IPS-15b (cell line): ENCODE measurements around the gene LIF.
A peak's percentile ranks its signal among the peaks of the same experiment; 100 is the strongest.

Experiments
- H3K27me3 ChIP-seq: one replicate; pipeline ENCODE4 v1.6.1; 2013; ENCODE audit warnings: low read length; ENCODE audit not compliant: control insufficient read depth, insufficient read depth
- H3K36me3 ChIP-seq: one replicate; pipeline ENCODE4 v1.6.1; 2013; ENCODE audit warnings: low read length; ENCODE audit not compliant: control insufficient read depth, insufficient read depth
- H3K4me1 ChIP-seq: one replicate; pipeline ENCODE4 v1.6.1; 2013; ENCODE audit warnings: mild to moderate bottlenecking, low read length; ENCODE audit not compliant: control insufficient read depth, insufficient read depth
- H3K4me3 ChIP-seq: one replicate; pipeline ENCODE4 v1.5.1; 2013; ENCODE audit warnings: low read depth, low read length
- H3K9ac ChIP-seq: one replicate; pipeline ENCODE4 v1.6.1; 2013; ENCODE audit warnings: low read depth, mild to moderate bottlenecking, low read length
- H3K9me3 ChIP-seq: one replicate; pipeline ENCODE4 v1.6.1; 2013; ENCODE audit warnings: mild to moderate bottlenecking, low read length; ENCODE audit not compliant: control insufficient read depth, insufficient read depth

Gene LIF

DNA sequence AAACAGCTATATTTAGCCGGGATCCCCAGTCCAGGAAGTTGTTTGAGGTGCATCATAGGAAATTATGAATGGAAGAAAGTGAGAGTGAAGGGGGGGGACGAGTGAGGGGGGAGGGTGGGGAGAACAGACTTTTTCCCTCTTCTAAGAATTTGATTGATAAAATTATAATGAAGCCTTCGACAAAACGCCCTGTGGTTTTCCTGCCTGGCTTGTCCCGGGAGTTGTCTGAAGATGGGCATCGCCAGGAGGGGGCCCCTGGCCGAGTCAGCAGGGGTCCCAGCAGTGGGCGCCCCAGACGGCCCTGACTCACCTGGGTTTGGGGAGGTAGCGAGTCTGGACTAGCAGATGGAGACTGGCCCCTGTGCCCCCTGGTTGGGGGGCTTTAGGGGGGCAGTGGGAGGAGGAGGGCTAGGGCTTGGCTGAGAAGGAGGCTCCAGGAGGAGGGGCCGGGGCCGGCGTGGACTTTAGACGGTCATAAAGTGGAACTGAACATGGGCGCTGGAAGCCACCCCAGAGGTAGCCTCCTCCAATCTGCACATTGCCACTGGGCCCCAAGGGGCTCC, 336 bp upstream of the LIF start:
- H3K9ac ChIP-seq, result no peak overlapping the region
- no peaks in the 10 kb centered on the region for H3K4me1 ChIP-seq
- no peaks in the 10 kb centered on the region for H3K27me3 ChIP-seq
- no peaks in the 10 kb centered on the region for H3K9me3 ChIP-seq
- peaks cover 18% of the 10 kb centered on the region for H3K36me3 ChIP-seq
- H3K4me3 ChIP-seq, result peak overlapping the region; percentile 67

DNA sequence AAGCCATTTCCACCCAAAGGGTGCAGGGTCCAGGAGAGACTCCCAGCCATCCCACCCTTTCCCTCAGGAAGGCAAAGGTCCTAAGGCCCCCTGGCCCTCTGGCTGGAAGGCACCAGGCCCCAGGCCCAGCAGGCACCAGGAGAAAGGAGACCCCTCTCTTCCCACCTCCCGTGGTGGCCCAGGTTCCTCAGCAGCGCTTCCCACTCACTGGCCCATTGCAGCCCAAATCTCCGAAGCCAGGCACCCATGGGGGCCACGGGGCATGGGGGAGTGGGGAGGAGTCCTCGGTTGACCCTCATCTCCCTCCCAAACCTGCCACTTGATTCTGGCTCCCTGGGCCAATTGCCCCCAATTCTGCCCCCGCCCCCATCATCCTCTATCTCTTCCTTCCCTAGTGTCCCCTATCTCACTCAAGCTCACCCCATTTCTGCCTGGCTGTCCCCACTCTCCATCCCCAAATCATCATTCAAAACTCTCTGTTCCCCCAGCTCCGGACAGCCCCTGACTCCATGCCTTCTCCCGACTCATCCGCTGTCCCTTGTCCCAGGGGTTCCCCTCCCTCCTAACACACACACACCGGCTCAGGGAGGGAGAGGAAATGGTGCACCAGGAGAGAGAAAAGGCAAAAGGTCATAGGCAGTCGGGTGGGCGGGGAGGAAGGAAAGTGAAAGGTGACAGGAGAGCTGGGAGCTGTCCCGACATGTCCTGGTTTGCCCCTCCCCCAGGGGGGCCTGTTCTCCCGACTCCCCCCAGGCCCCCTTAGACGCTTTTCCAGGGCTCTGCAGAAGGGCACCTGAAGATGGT, 1.2 kb downstream of the LIF start:
- peaks cover 23% of the 10 kb centered on the region for H3K36me3 ChIP-seq
- H3K9ac ChIP-seq, result peak overlapping the region; percentile 54
- no peaks in the 10 kb centered on the region for H3K9me3 ChIP-seq
- no peaks in the 10 kb centered on the region for H3K27me3 ChIP-seq
- H3K4me3 ChIP-seq, result peak overlapping the region; percentile 67
- H3K4me1 ChIP-seq, result no peaks in the 10 kb centered on the region

DNA sequence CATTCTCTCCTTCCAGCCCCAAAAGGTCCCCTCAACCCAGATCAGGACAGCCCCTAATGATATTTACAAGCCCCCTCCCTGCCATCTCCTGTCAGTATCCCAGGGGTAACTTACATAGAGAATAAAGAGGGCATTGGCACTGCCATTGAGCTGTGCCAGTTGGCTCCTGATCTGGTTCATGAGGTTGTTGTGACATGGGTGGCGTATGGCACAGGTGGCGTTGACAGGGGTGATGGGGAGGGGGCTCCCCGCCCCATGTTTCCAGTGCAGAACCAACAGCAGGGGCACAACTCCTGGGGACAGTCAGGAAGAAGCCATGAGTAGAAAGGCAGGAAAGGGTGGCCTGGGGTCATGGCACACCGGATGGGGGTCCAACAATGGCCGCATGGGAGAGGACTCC, 1.9 kb downstream of the LIF start:
- no peaks in the 10 kb centered on the region for H3K4me1 ChIP-seq
- peaks cover 23% of the 10 kb centered on the region for H3K36me3 ChIP-seq
- H3K9ac ChIP-seq, result no peak overlapping the region
- H3K27me3 ChIP-seq, result no peaks in the 10 kb centered on the region
- no peaks in the 10 kb centered on the region for H3K9me3 ChIP-seq
- H3K4me3 ChIP-seq, result peak overlapping the region; percentile 18

DNA sequence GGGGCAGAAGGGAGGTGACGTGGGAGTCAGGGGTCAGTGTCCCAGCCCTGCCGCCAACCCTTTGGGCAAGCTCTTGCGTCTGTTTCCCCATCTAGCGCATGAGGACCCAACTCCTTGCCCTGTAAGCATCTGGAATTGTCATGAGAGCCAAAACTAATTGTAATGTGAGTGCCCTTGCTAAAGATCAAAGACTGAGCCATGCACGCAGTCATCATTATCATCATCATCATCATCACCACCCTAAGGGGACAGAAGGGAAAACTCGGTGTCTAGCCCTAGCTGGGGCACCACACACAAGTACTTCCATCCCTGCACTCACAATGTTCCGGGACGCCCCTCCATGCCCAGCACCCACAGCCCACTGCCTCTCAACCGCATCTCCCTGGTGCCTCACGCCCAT, 2.5 kb downstream of the LIF start:
- Histone ChIP-seq H3K9ac (no peak overlapping the region), H3K4me1 (no peaks in the 10 kb centered on the region), H3K36me3 (peaks cover 23% of the 10 kb centered on the region), H3K9me3 (no peaks in the 10 kb centered on the region), H3K27me3 (no peaks in the 10 kb centered on the region), H3K4me3 (no peak overlapping the region)

DNA sequence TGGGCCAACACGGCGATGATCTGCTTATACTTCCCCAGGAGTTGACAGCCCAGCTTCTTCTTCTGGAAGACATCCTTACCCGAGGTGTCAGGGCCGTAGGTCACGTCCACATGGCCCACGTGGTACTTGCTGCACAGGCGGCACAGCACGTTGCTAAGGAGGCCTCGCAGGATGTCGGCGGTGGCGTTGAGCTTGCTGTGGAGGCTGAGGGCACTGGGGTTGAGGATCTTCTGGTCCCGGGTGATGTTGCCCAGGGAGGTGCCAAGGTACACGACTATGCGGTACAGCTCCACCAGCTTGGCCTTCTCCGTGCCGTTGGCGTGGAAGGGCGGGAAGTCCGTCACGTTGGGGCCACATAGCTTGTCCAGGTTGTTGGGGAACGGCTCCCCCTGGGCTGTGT, 2.9 kb downstream of the LIF start:
- Histone ChIP-seq H3K27me3 (no peaks in the 10 kb centered on the region), H3K36me3 (peaks cover 23% of the 10 kb centered on the region), H3K4me1 (no peaks in the 10 kb centered on the region), H3K9me3 (no peaks in the 10 kb centered on the region), H3K9ac (no peak overlapping the region), H3K4me3 (no peak overlapping the region)

DNA sequence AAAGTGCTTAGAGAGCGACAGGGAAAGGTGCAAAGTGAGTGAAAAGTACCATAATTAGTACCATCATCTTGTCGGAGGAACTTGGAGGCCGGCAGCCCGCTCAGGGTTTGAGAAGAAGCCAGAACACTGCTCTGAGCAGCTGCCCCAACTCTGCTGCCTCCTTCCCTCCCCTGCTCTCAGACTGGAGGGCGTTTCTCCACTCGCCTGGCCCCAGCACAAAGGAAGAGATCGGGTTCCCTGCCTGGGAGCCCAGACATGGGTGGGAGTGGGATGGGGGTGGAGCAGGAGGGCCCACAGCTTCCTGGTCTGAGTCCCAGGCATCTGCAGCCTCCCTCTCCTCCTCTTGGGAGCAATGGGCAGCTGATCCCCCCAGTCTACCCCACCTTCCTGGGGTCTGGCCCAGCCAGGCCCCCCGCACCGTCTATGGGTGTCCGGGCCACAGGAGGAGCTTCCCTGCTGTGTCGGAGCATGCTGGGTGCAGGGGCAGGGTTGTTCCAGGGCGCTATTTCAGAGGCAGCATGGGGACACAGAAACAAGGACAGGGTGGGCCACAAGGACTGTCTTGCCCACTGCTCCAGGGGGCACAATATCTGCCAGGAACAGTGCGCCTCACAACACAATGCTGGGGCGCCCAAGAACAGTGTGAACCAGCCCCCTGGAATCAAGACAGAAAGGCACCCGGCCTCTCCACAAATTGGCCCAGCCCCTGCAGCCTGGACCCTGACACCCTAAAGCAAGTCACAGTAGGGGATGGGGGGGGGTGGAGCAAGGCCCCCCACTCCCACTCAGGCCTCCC, 4.8 kb downstream of the LIF start:
- Histone ChIP-seq H3K4me1 (no peaks in the 10 kb centered on the region), H3K36me3 (peaks cover 23% of the 10 kb centered on the region), H3K27me3 (no peaks in the 10 kb centered on the region), H3K4me3 (no peak overlapping the region), H3K9ac (no peak overlapping the region), H3K9me3 (no peaks in the 10 kb centered on the region)

DNA sequence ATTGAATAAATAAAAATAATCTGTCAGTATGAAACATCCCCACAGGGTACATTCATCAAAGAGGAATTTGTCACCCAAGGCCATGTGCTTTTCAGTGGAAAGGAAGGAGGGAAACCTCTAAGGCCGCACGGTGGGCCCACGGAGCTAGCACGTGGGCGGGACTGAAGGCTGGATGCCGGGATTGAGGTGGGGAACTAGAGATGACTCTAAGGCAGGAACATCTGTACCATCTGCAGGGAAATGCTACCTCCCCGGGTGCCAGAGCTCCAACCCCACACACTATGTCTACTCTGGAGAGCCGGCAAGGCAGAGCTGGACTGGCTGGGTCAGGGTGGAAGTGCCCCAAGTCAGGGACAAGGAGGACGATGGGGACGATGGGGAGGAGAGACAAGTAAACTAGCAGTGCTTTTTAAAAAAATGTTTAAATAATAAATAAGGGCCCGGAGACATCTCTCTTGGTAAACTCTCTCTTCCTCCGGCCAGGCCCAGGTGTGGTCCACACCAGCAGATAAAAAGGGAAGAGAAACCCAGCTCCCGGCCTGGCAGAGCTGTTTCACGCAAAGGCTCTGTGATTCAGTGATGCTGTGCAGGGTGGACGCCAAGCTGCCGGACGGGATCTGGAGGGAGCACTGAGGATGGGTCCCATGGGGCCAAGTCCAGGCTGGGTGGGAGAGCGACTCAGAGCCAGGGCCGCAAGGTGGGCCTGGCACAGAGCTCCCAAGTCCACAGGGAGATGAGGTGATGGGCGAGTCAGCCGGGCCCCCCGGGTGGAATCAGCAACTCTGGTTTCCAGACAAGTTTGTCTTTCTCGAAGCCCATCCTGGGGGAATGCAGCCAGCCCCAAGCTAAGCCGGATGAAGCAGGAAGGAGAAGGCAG, 5.8 kb downstream of the LIF start:
- H3K36me3 ChIP-seq, result peaks cover 23% of the 10 kb centered on the region
- peaks cover 4% of the 10 kb centered on the region for H3K4me1 ChIP-seq
- no peaks in the 10 kb centered on the region for H3K9me3 ChIP-seq
- H3K4me3 ChIP-seq, result no peak overlapping the region
- H3K27me3 ChIP-seq, result no peaks in the 10 kb centered on the region
- no peak overlapping the region for H3K9ac ChIP-seq

DNA sequence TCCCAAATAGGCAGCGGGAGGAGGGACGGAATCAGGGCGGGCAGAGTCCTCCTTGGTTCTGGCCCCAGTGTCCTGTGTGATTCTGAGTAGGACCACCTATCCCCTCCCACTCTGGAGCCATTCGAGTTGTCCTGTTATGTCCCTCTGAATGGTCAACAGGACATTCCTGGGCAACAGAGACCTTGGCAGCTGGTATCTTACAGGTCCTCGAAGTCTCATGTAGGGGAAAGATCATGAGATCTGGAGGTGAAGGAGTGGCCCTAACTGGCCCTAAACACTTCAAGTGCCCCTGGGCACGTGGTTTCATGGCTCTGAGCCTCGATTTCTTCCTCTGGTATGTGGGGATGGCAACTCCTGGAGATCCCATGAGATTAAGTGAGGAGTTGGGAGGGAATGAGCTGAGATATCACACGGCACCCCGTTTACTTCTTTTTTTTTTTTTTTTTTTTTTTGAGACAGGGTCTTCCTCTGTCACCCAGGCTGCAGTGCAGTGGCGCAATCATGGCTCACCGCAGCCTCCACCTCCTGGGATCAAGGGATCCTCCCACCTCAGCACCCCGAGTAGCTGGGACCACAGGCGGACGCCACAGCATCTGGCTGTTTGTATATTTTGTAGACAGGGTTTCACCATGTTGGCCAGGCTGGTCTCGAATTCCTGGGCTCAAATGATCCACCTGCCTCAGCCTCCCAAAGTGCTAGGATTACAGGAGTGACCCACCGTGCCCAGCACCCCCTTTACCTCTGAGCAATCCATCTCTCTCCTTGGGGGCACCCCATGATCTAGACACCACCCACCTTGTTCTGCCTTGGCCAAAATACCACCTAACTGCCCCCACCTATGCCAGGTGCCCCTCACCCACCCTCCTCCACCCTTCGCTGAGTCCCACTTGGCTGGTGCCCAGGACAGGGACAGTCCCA, 6.8 kb downstream of the LIF start:
- Histone ChIP-seq H3K27me3 (no peaks in the 10 kb centered on the region), H3K4me1 (peaks cover 9% of the 10 kb centered on the region), H3K4me3 (no peak overlapping the region), H3K9ac (no peak overlapping the region), H3K36me3 (peaks cover 23% of the 10 kb centered on the region), H3K9me3 (no peaks in the 10 kb centered on the region)

DNA sequence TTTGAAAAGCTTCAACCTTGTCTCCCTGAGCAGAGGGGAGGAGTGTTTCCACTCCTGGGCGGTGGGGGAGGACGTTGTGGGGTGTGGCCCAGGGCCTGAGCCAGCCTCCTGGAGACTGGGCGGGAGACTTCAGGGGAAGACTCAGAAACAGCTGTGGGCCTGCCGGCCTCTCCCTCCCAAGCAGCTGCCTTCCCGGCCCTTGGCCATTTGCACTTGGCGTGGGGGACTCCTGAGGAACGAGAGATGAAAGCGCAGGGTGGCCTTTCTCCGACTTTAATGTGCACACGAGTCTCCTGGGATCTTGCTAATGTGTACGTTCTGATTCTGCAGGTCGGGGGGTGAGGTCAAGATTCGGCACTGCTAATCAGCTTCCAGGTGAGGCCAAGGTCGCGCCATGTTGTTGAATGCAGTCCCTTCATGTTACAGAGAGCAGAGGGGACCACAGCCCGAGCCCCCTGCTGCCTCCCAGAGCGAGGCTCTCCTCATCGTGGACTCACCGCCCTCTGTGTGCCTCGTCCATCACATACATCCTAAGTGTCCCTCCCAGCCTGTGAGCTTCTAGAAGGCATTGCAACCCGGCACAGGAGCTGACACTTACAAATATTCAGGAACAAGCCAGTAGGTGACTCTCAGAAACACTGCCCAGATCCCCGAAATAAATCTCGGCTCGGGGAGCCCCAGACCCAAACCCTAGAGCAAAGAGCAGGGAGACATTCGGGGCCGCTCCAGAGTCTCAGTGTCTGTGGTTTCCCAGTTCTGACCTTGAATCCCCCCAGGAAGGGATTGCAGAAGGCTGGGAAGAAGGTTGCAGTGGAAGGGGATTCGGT, 7.7 kb downstream of the LIF start:
- peaks cover 11% of the 10 kb centered on the region for H3K4me1 ChIP-seq

DNA sequence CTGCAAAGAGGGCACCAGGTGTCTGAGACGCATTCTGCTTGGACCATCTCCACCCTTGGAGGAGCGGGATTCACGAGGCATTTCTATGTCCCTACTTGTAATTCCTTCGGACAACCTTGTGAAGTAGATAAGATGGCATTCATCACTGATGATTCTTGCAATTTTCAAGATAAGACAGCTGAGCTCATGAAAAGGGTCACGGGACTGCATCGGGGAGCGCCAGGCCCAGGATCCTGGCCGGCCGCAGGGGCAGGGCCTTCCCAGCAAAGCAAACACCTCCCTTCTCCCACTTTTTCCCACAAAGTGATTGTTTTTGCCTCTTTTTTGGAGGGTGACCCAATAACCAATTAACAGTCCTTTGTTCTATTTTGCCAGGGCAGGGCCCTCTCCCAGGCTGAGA, 8.4 kb downstream of the LIF start:
- peaks cover 14% of the 10 kb centered on the region for H3K4me1 ChIP-seq
- peaks cover 17% of the 10 kb centered on the region for H3K36me3 ChIP-seq
- H3K9ac ChIP-seq, result no peak overlapping the region
- no peaks in the 10 kb centered on the region for H3K9me3 ChIP-seq
- no peak overlapping the region for H3K4me3 ChIP-seq
- H3K27me3 ChIP-seq, result no peaks in the 10 kb centered on the region

More for the DNA sequence above, 7.7 kb downstream of the LIF start:
- Histone ChIP-seq H3K36me3 (peaks cover 22% of the 10 kb centered on the region), H3K9me3 (no peaks in the 10 kb centered on the region), H3K9ac (no peak overlapping the region), H3K27me3 (no peaks in the 10 kb centered on the region), H3K4me3 (no peak overlapping the region)
